Naive thymus-derived CD4-positive, alpha-beta T cell (primary cell): ENCODE measurements around the gene GUCY1A2. TPM values are rescaled to one million over a fixed set of nuclear protein-coding genes. Genes with fewer than 3 reads are reported as not detected.

Source experiments
- ATAC-seq: fragments of 150-1000 bp; cut with Tn5 transposase; 2 replicates; pipeline ENCODE4 v1.10.0; 2021; ENCODE audit warnings: mild to moderate bottlenecking, moderate library complexity
- CTCF ChIA-PET: fragments of 350-600 bp; sonication (Branson Sonifier 250); formaldehyde crosslinking; loops from one replicate; lab custom pipeline; 2021; ENCODE audit warnings: antibody characterized with exemption; lab: Charles Lee
- POLR2A ChIA-PET: fragments of 350-600 bp; sonication (Branson Sonifier 250); formaldehyde crosslinking; loops from one replicate; lab custom pipeline; 2021; ENCODE audit warnings: antibody characterized with exemption, inconsistent platforms; lab: Charles Lee
- DNase-seq, 9 donors: peaks; one replicate each; pipeline versions ENCODE4 v3.0.0 to v3.0.0-alpha.2; 2020 to 2022; ENCODE audit warnings: mixed read lengths in 1 of 9
- H3K27ac ChIP-seq: one replicate; pipeline ENCODE4 v1.7.0; 2013; ENCODE audit warnings: mild to moderate bottlenecking, low read depth, low read length, moderate library complexity
- H3K27me3 ChIP-seq, 2 donors: one replicate each; pipeline ENCODE4 v1.7.0; 2013; ENCODE audit warnings: low read length in 2 of 2, mild to moderate bottlenecking in 2 of 2, moderate library complexity in 2 of 2; ENCODE audit not compliant: control insufficient read depth in 2 of 2, insufficient read depth in 2 of 2
- H3K36me3 ChIP-seq, 3 experiments: 1 replicate in 2 of 3; 2 replicates in 1 of 3; pipeline ENCODE4 v1.7.0; 2013; ENCODE audit warnings: low read length in 3 of 3, mild to moderate bottlenecking in 3 of 3, moderate library complexity in 1 of 3; ENCODE audit not compliant: insufficient read depth in 3 of 3, control insufficient read depth in 2 of 3
- H3K4me1 ChIP-seq, 2 donors: one replicate each; pipeline ENCODE4 v1.7.0; 2013; ENCODE audit warnings: low read length in 2 of 2, mild to moderate bottlenecking in 2 of 2, moderate library complexity in 1 of 2; ENCODE audit not compliant: control insufficient read depth in 2 of 2, insufficient read depth in 2 of 2
- H3K4me3 ChIP-seq: 2 replicates; pipeline ENCODE4 v1.7.0; 2013; ENCODE audit warnings: mild to moderate bottlenecking, low read length
- H3K9me3 ChIP-seq, 3 experiments: 1 replicate in 2 of 3; 2 replicates in 1 of 3; pipeline ENCODE4 v1.7.0; 2013; ENCODE audit warnings: low read length in 3 of 3; ENCODE audit not compliant: control insufficient read depth in 2 of 3
- H3K27ac Mint-ChIP-seq, 9 donors: one replicate each; pipeline ENCODE4 v1.8.0; 2020 to 2022; ENCODE audit warnings: mixed read lengths in 9 of 9, mild to moderate bottlenecking in 8 of 9, moderate library complexity in 5 of 9, inconsistent platforms in 2 of 9
- H3K27me3 Mint-ChIP-seq, 5 donors: one replicate each; pipeline ENCODE4 v1.8.0; 2021 to 2022; ENCODE audit warnings: mixed read lengths in 5 of 5, mild to moderate bottlenecking in 1 of 5
- H3K36me3 Mint-ChIP-seq, 5 donors: one replicate each; pipeline ENCODE4 v1.8.0; 2020 to 2022; ENCODE audit warnings: mixed read lengths in 5 of 5, mild to moderate bottlenecking in 3 of 5, inconsistent platforms in 1 of 5
- H3K4me1 Mint-ChIP-seq, 7 donors: one replicate each; pipeline ENCODE4 v1.8.0; 2020 to 2022; ENCODE audit warnings: mixed read lengths in 7 of 7, mild to moderate bottlenecking in 3 of 7, inconsistent platforms in 1 of 7
- H3K4me3 Mint-ChIP-seq, 10 donors: one replicate each; pipeline ENCODE4 v1.8.0; 2020 to 2022; ENCODE audit warnings: mild to moderate bottlenecking in 10 of 10, mixed read lengths in 10 of 10, moderate library complexity in 6 of 10, inconsistent platforms in 2 of 10
- H3K9me3 Mint-ChIP-seq, 11 donors: one replicate each; pipeline ENCODE4 v1.8.0; 2020 to 2022; ENCODE audit warnings: mixed read lengths in 11 of 11, mild to moderate bottlenecking in 4 of 11, inconsistent platforms in 1 of 11, moderate library complexity in 1 of 11
- intact Hi-C, 2 donors: fragments of 100-400 bp; cut with micrococcal nuclease; formaldehyde crosslinking; loops; one replicate each; pipeline ENCODE4 v1.15.1; 2023
- polyA plus RNA-seq, 2 donors: library from polyadenylated mRNA; unstranded; fragments of 300-500 nt; fragmentation: Illumina TruSeq; gene quantifications; one replicate each; pipeline ENCODE4 v1.2.3, GENCODE V29; 2021
- total RNA-seq, 6 experiments: library from RNA in 5 of 6; stranded (reverse) in 5 of 6; gene quantifications; 1 replicate in 5 of 6; 2 replicates in 1 of 6; pipeline ENCODE4 v1.2.3 and lab custom pipeline; 2021 to 2026

GUCY1A2 gene
- total and polyA plus RNA-seq, 7 experiments from 2014 or later: 0.03 to 0.22 TPM; not detected in 5

DNA sequence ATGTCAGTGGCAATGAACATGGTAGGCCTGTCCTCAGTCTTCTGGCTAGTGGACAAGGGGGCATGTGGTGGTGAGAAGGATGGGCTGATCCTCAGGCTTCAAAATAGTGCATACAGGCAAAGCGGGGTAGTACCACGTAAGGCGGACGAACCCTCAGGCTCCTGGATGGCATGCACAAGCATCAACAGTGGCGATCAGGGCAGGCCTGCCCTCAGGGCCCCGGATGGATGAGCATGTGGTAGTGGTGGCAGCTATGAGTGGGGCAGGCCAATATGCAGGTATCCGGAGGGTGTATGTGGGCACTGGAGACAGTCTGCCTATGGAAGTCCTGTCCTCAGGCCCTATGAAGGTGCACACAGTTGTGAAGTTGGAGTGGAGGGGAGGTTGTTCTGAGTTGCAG, 163.8 kb downstream of the GUCY1A2 start:
- H3K4me3 Mint-ChIP-seq: no peak overlapping the region
- CTCF ChIA-PET: no interaction called here
- DNase-seq (no peak), ATAC-seq (no peak)
- H3K27ac Mint-ChIP-seq: no peak overlapping the region
- POLR2A ChIA-PET: no interaction called here
- Histone ChIP-seq H3K4me1 (no peaks in the 10 kb centered on the region), H3K27me3 (no peaks in the 10 kb centered on the region), H3K9me3 (peaks cover 0 to 8% (median 0%) of the 10 kb centered on the region in 3 experiments), H3K36me3 (no peaks in the 10 kb centered on the region), H3K4me3 (no peak overlapping the region), H3K27ac (no peak overlapping the region)
- no peaks in the 10 kb centered on the region for H3K36me3 Mint-ChIP-seq
- H3K27me3 Mint-ChIP-seq: no peaks in the 10 kb centered on the region
- H3K4me1 Mint-ChIP-seq: no peaks in the 10 kb centered on the region
- peaks cover 5 to 42% (median 16%) of the 10 kb centered on the region in 11 donors for H3K9me3 Mint-ChIP-seq
- intact Hi-C loops: no loop called here

DNA sequence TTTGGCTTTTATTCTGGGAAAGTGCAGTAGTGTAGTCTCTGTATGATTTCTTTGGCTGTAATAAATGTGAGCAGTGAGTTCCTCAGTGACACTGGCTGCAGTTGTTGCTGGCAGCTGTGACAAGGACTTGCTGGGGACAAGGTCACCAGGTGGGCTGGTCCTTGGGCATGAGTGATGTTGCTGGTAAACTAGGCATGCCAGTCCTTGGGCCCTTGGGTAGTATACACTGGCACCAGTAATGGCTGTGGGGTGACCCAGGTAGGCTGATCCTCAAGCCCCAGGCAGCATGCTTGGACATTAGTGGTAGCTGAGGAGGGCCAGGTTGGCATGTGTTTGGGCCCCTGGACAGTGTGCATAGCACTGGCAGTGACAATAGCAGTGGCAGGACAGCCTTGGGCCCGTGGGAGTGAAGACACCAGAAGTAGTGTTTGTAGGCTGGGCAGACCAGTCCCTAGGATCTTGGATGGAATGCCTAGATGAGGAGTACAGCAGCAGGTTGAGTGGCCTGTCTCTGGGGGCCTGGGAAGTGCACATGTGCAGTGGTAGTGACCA, 164.3 kb downstream of the GUCY1A2 start:
- ChIA-PET POLR2A (no interaction called here), CTCF (no interaction called here)
- Mint-ChIP-seq H3K4me1 (no peaks in the 10 kb centered on the region), H3K36me3 (no peaks in the 10 kb centered on the region), H3K27me3 (no peaks in the 10 kb centered on the region), H3K27ac (peak overlapping the region in 1 of 9 donors; percentile 43), H3K9me3 (peaks cover 5 to 42% (median 16%) of the 10 kb centered on the region in 11 donors), H3K4me3 (no peak overlapping the region)
- H3K4me3 ChIP-seq: no peak overlapping the region
- H3K9me3 ChIP-seq: peaks cover 0 to 8% (median 0%) of the 10 kb centered on the region in 3 experiments
- H3K27me3 ChIP-seq: no peaks in the 10 kb centered on the region
- intact Hi-C loops: no loop called here
- no peak overlapping the region for H3K27ac ChIP-seq
- no peaks in the 10 kb centered on the region for H3K36me3 ChIP-seq
- ATAC-seq (no peak), DNase-seq (no peak)
- no peaks in the 10 kb centered on the region for H3K4me1 ChIP-seq

DNA sequence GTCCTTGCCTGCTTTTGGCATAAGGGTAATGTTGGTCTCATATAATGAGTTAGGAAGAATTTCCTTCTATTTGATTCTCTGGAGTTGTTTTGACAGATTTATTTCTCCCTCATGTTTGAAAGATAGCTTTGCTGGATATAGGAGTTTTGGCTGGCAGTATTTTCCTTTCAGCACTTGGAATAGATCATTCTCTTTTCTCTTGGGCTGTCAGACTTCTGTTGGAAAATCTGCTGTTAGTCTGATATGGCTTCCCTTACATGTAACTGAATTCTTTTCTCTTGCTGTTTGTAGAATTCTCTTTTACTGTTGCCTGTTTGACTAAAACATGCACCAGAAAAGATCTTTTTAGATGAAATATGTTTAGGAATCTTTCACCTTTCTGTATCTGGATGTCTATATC, 165.5 kb downstream of the GUCY1A2 start:
- Mint-ChIP-seq H3K9me3 (peaks cover 5 to 47% (median 16%) of the 10 kb centered on the region in 11 donors), H3K4me3 (no peak overlapping the region), H3K27ac (no peak overlapping the region), H3K4me1 (no peaks in the 10 kb centered on the region), H3K36me3 (no peaks in the 10 kb centered on the region), H3K27me3 (no peaks in the 10 kb centered on the region)
- Histone ChIP-seq H3K27me3 (no peaks in the 10 kb centered on the region), H3K27ac (no peak overlapping the region), H3K36me3 (no peaks in the 10 kb centered on the region), H3K4me1 (no peaks in the 10 kb centered on the region), H3K4me3 (no peak overlapping the region), H3K9me3 (peaks cover 0 to 8% (median 0%) of the 10 kb centered on the region in 3 experiments)
- DNase-seq: no peak
- POLR2A ChIA-PET: no interaction called here
- CTCF ChIA-PET: no interaction called here
- no peak for ATAC-seq
- intact Hi-C loops: no loop called here

DNA sequence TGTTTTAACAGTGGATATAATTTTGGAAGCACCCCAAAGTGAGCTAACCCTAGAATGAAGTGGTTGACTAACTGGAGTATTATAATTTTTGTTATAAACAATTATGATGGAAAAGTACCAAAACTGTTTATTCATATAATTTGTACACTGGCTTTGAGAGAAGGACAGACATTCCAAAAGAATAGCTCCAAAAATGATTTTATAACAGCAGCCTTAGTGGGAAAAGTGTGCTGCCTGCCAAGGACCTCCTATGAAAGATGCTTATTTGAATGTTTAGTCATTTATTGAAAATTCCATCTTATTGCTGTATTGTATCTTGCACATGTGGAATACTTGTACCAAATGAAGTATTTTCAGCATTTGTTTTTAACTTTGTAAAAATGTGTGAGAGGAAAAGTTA, 169.8 kb downstream of the GUCY1A2 start:
- Mint-ChIP-seq H3K27me3 (no peaks in the 10 kb centered on the region), H3K36me3 (no peaks in the 10 kb centered on the region), H3K9me3 (peaks cover 0 to 36% (median 8%) of the 10 kb centered on the region in 11 donors), H3K4me1 (no peaks in the 10 kb centered on the region), H3K27ac (no peak overlapping the region), H3K4me3 (no peak overlapping the region)
- CTCF ChIA-PET: no interaction called here
- intact Hi-C loops: no loop called here
- Histone ChIP-seq H3K27ac (no peak overlapping the region), H3K4me1 (no peaks in the 10 kb centered on the region), H3K4me3 (no peak overlapping the region), H3K9me3 (no peaks in the 10 kb centered on the region), H3K36me3 (no peaks in the 10 kb centered on the region), H3K27me3 (no peaks in the 10 kb centered on the region)
- ATAC-seq: no peak
- POLR2A ChIA-PET: no interaction called here
- DNase-seq: no peak

DNA sequence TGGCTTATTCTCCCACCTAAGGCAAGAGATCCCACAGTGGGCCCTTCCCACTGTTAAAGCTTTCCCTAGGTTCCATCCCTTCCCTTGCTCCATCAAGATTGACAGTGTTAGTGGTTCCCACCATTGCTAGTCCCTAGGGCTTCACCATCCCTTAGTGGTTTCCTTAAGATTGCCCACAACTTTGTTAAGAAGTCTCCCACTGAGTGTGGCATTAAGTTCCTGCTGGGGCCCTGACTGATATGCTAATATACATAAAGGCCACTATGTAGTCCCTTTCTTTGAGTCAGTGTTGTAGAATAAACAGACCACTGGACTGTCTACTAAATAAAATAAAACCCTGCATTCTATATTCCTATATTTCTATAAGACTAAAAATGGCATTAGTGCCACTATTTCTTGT, 176.1 kb downstream of the GUCY1A2 start:
- ChIA-PET CTCF (no interaction called here), POLR2A (no interaction called here)
- H3K4me3 ChIP-seq: no peak overlapping the region
- H3K4me1 ChIP-seq: no peaks in the 10 kb centered on the region
- Mint-ChIP-seq H3K9me3 (peaks cover 3 to 28% (median 9%) of the 10 kb centered on the region in 11 donors), H3K27ac (no peak overlapping the region), H3K4me1 (no peaks in the 10 kb centered on the region), H3K4me3 (no peak overlapping the region), H3K27me3 (no peaks in the 10 kb centered on the region), H3K36me3 (no peaks in the 10 kb centered on the region)
- H3K27ac ChIP-seq: no peak overlapping the region
- no peak for DNase-seq
- no peaks in the 10 kb centered on the region for H3K36me3 ChIP-seq
- no peaks in the 10 kb centered on the region for H3K27me3 ChIP-seq
- no peak for ATAC-seq
- intact Hi-C loops: no loop called here
- no peaks in the 10 kb centered on the region for H3K9me3 ChIP-seq

DNA sequence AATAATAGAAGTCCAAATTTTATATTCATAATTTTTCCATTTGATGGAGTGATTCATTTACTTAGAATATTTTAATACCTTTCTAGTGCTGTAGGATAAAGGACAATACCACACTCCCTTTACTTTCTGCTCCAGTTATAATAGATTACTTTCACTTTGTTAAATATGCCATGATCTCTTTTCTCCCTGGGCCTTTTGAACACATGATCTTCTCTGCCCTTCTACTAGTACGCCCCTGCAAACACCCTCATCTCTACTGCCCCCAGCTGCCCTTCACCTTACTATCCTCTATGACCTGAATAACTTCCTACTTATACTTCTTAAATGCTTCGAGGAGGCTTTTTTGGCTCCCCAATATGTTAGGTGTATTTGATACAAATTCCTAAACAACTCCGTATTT, 177.3 kb downstream of the GUCY1A2 start:
- no peaks in the 10 kb centered on the region for H3K36me3 ChIP-seq
- H3K27ac ChIP-seq: no peak overlapping the region
- ChIA-PET POLR2A (no interaction called here), CTCF (no interaction called here)
- Mint-ChIP-seq H3K4me3 (no peak overlapping the region), H3K36me3 (no peaks in the 10 kb centered on the region), H3K27me3 (no peaks in the 10 kb centered on the region), H3K9me3 (peaks cover 3 to 28% (median 10%) of the 10 kb centered on the region in 11 donors), H3K4me1 (no peaks in the 10 kb centered on the region), H3K27ac (no peak overlapping the region)
- no peaks in the 10 kb centered on the region for H3K4me1 ChIP-seq
- H3K4me3 ChIP-seq: no peak overlapping the region
- ATAC-seq (no peak), DNase-seq (no peak)
- intact Hi-C loops: no loop called here
- no peaks in the 10 kb centered on the region for H3K27me3 ChIP-seq
- H3K9me3 ChIP-seq: no peaks in the 10 kb centered on the region

DNA sequence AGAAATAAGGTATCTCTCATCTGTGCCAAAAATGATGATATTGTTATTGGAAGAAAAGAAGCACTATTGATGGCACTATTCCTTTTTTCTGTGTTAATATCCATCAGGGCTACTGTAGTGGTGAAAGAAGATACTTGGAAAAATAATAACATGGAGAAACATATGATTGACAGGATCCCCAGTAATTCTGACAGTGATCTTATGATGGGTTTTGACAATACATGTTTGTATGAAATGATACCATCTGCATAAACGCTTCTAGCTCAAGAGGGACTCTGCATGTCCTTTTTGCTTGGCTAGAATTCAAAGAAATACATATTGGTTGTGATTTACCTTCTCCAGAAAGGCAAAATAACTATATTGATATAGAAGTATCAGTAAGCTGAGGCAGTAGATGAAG, 178.1 kb downstream of the GUCY1A2 start:
- intact Hi-C loops: no loop called here
- Histone ChIP-seq H3K4me3 (no peak overlapping the region), H3K36me3 (no peaks in the 10 kb centered on the region), H3K27me3 (no peaks in the 10 kb centered on the region), H3K9me3 (no peaks in the 10 kb centered on the region), H3K27ac (no peak overlapping the region), H3K4me1 (no peaks in the 10 kb centered on the region)
- no peak for DNase-seq
- ChIA-PET CTCF (no interaction called here), POLR2A (no interaction called here)
- H3K4me1 Mint-ChIP-seq: no peaks in the 10 kb centered on the region
- no peaks in the 10 kb centered on the region for H3K27me3 Mint-ChIP-seq
- peaks cover 3 to 29% (median 9%) of the 10 kb centered on the region in 11 donors for H3K9me3 Mint-ChIP-seq
- no peaks in the 10 kb centered on the region for H3K36me3 Mint-ChIP-seq
- no peak overlapping the region for H3K4me3 Mint-ChIP-seq
- ATAC-seq: no peak
- no peak overlapping the region for H3K27ac Mint-ChIP-seq
